GM12865 (cell line): ENCODE measurements around the gene WFIKKN2.

ENCODE experiments used
- DNase-seq: peaks from one replicate; pipeline ENCODE4 v3.0.0; 2010; ENCODE audit warnings: low read depth
- H3K4me3 ChIP-seq: 2 replicates; pipeline ENCODE4 v1.5.1; 2011; ENCODE audit warnings: mild to moderate bottlenecking, low read depth, low read length, control low read depth
- CTCF ChIP-seq: IDR thresholded peaks from 2 replicates; pipeline ENCODE4 v1.5.1; 2011; ENCODE audit warnings: low read length, control low read depth, low read depth, inconsistent platforms; ENCODE audit not compliant: insufficient read depth; ENCODE audit errors: missing control alignments

WFIKKN2 gene

GRCh38 chr17:50883850-50884438 lies 48.6 kb downstream of the WFIKKN2 start:
- DNase-seq: peak; percentile 23
- H3K4me3 ChIP-seq: no peak overlapping the region

GRCh38 chr17:50884439-50885311 lies 49.3 kb downstream of the WFIKKN2 start:
- TF ChIP-seq CTCF: no peak
- H3K4me3 ChIP-seq: no peak overlapping the region
- DNase-seq: no peak

More at GRCh38 chr17:50883850-50884438, 48.6 kb downstream of the WFIKKN2 start:
- TF ChIP-seq CTCF: no peak

GRCh38 chr17:50887705-50888245 lies 52.4 kb downstream of the WFIKKN2 start:
- DNase-seq: no peak
- H3K4me3 ChIP-seq: no peak overlapping the region
- TF ChIP-seq CTCF: no peak

- TF ChIP-seq CTCF: no peak
- no peak overlapping the region for H3K4me3 ChIP-seq
- no peak for DNase-seq
These were observed 54.2 kb downstream of the WFIKKN2 start for GRCh38 chr17:50889528-50890118.

- DNase-seq: no peak
- no peak for TF ChIP-seq CTCF
- H3K4me3 ChIP-seq: no peak overlapping the region
These were observed 55.5 kb downstream of the WFIKKN2 start for GRCh38 chr17:50890675-50891516.

GRCh38 chr17:50891577-50891989 lies 56.2 kb downstream of the WFIKKN2 start:
- no peak overlapping the region for H3K4me3 ChIP-seq
- no peak for DNase-seq
- TF ChIP-seq CTCF: no peak
